GM13976 (cell line): ENCODE measurements around the gene MICB.

Experiments used
- DNase-seq: peaks from one replicate; pipeline ENCODE4 v3.0.0; 2012; ENCODE audit warnings: low spot score
- in situ Hi-C: fragments of 300-500 bp; cut with MboI; formaldehyde crosslinking; loops from one replicate; pipeline ENCODE4 v1.12.0; 2022; ENCODE audit warnings: low sequenced_read_pairs, mixed read lengths, inconsistent platforms; ENCODE audit not compliant: unreplicated experiment
- TF ChIP-seq, protein P1 (sequence below): IDR thresholded peaks from 2 replicates; pipeline ENCODE4 v1.5.1; 2012; ENCODE audit warnings: borderline replicate concordance, mild to moderate bottlenecking; ENCODE audit not compliant: insufficient read depth; ENCODE audit errors: extremely low read depth, missing control alignments, control extremely low read depth

Gene MICB

DNA sequence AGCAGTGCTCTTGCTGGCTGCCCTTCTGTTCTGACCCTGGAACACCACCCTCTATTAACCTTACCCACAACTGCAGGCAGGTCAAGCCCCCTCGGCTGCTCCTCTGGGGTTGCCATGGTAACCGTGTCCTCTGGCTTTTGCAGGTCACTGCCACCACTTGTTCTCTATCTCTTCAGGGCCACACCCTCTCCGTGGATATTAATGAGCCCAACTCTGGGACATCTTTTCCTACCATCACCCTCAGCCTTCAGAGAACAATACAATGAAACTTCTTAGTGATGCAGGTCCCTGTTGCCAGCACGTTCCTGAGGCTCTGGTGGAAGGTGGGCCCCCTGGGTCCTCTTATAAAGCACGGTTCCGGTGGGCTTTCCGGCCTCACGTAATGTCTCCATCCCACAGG lies 30.8 kb upstream of the MICB start:
- in situ Hi-C loops: no loop called here
- TF ChIP-seq, protein P1, sequence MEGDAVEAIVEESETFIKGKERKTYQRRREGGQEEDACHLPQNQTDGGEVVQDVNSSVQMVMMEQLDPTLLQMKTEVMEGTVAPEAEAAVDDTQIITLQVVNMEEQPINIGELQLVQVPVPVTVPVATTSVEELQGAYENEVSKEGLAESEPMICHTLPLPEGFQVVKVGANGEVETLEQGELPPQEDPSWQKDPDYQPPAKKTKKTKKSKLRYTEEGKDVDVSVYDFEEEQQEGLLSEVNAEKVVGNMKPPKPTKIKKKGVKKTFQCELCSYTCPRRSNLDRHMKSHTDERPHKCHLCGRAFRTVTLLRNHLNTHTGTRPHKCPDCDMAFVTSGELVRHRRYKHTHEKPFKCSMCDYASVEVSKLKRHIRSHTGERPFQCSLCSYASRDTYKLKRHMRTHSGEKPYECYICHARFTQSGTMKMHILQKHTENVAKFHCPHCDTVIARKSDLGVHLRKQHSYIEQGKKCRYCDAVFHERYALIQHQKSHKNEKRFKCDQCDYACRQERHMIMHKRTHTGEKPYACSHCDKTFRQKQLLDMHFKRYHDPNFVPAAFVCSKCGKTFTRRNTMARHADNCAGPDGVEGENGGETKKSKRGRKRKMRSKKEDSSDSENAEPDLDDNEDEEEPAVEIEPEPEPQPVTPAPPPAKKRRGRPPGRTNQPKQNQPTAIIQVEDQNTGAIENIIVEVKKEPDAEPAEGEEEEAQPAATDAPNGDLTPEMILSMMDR: no peak
- peak; percentile 6 for DNase-seq

DNA sequence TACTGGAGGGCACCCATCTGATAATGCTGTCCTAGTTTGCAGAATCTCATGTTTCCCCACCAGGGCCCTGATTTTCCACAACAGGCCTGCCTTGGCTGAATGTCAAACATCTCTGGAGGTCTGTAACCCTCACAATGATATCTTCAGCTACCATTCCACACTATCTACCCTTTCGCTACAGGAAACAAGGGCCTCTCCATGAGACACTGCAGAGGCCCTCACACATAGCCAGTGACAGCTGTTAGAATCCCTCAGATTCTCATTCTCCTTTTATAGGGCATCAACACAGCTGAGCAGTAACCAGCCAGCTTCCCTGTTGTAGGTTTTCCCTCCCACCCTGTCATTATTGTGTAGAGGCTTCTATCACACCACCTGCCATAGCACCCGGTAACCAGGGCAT lies 29.6 kb upstream of the MICB start:
- DNase-seq: no peak
- TF ChIP-seq, protein P1: no peak
- in situ Hi-C loops: no loop called here

- in situ Hi-C loops: no loop called here
- no peak for DNase-seq
- TF ChIP-seq, protein P1: no peak
Measured at GRCh38 chr6:31470801-31471200, 27.1 kb upstream of the MICB start.

- in situ Hi-C loops: no loop called here
- TF ChIP-seq, protein P1: no peak
- DNase-seq: no peak
Measured at GRCh38 chr6:31471711-31472110, 26.2 kb upstream of the MICB start.

DNA sequence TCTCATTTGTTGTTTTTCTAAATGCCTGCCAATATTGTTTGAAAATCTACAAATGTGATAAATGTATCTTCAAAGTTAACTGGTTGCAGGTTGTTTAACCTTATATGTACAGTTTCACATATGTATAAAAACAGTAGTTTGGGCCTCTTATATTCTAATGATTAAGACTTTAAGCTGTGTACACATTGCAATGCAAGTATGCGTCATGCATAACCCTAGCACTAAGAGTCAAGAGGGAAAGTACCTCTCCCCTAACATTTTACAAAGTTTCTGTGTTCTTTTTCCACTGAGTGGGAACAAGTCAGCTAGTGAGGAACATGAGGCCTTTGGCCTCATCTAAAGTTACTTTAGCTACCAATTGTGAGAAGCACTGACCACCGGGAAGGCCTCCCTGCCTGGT lies 25.7 kb upstream of the MICB start:
- no peak for DNase-seq
- TF ChIP-seq, protein P1: no peak
- in situ Hi-C loops: no loop called here

DNA sequence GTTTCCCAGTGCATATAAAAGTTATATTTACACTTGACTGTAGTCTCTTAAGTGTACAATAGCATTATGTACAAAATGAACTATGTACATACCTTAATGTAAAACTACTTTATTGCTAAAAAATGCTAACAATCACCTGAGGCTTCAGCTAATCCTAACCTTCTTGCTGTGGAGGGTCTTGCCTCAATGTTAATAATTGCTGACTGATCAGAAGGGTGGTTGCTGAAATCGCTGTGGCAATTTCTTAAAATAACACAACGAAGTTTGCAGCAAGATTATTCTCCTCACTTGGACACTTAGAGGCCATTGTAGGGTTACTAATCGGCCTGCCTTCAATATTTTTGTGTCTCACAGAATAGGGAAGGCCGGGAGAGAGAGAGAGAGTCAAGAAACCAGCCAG lies 24.7 kb upstream of the MICB start:
- DNase-seq: no peak
- in situ Hi-C loops: no loop called here
- TF ChIP-seq, protein P1: no peak
